ENCODE results near the gene CDH24. TPM values are rescaled to one million over a fixed set of nuclear protein-coding genes. Genes with fewer than 3 reads are reported as not detected.

Gene CDH24
- total RNA-seq, 6 donors from 2014 or later: 2.0 to 8.0 (median 4.2) TPM

- Histone ChIP-seq H3K4me1 (peaks cover 24 to 30% (median 28%) of the 10 kb centered on the region in 4 donors), H3K4me3 (peak overlapping the region; percentile 15 to 88 (median 76)), H3K27ac (peak overlapping the region; percentile 52 to 82 (median 62)), H3K36me3 (peaks cover 31 to 48% (median 44%) of the 10 kb centered on the region in 4 donors), H3K27me3 (no peaks in the 10 kb centered on the region), H3K9me3 (no peaks in the 10 kb centered on the region)
- TF ChIP-seq CTCF (IDR thresholded peaks at IDR 0.05) (peak; percentile 86 to 97 (median 96)), POLR2AphosphoS5 (IDR thresholded peaks at IDR 0.05) (peak in 1 of 2 donors; percentile 26), POLR2A (IDR thresholded peaks at IDR 0.05) (no peak)
- DNase-seq (peak; percentile 90), ATAC-seq (ENCODE audit: low FRiP score in 2 of 2) (peak; percentile 87 to 88)
- 1 to 5% methylated on average over 16 to 49 of the region's 51 CpGs for WGBS, 2 donors
Observed at GRCh38 chr14:23057757-23058653, 685 bp upstream of the CDH24 start.

GRCh38 chr14:23056145-23056955, 970 bp downstream of the CDH24 start:
- 8 to 11% methylated on average over 16 to 17 of the region's 17 CpGs for WGBS, 2 donors
- Histone ChIP-seq H3K4me1 (peaks cover 18 to 22% (median 20%) of the 10 kb centered on the region in 4 donors), H3K4me3 (peak overlapping the region in 3 of 4 donors; percentile 68 to 88 (median 84)), H3K36me3 (peaks cover 19 to 32% (median 28%) of the 10 kb centered on the region in 4 donors), H3K27ac (peak overlapping the region in 3 of 4 donors; percentile 7 to 82 (median 10)), H3K27me3 (no peaks in the 10 kb centered on the region), H3K9me3 (no peaks in the 10 kb centered on the region)
- peak; percentile 43 to 79 for DNase-seq
- peak; percentile 63 to 75 for ATAC-seq (ENCODE audit: low FRiP score in 2 of 2)
- TF ChIP-seq CTCF (IDR thresholded peaks at IDR 0.05) (peak; percentile 58 to 71 (median 64)), POLR2AphosphoS5 (IDR thresholded peaks at IDR 0.05) (no peak)

GRCh38 chr14:23055621-23056144, 1.6 kb downstream of the CDH24 start:
- no peak for ATAC-seq (ENCODE audit: low FRiP score in 2 of 2)
- H3K9me3 ChIP-seq: no peaks in the 10 kb centered on the region
- 83% methylated on average over 4 of the region's 6 CpGs; no CpG with 5 or more reads in 1 of the 2 donors for WGBS, 2 donors
- no peak for TF ChIP-seq CTCF (IDR thresholded peaks at IDR 0.05)
- peak in 1 of 2 donors; percentile 58 for DNase-seq
- peaks cover 12 to 25% (median 21%) of the 10 kb centered on the region in 4 donors for H3K36me3 ChIP-seq
- H3K4me1 ChIP-seq: peaks cover 18 to 22% (median 20%) of the 10 kb centered on the region in 4 donors
- H3K4me3 ChIP-seq: no peak overlapping the region
- H3K27me3 ChIP-seq: no peaks in the 10 kb centered on the region
- peak overlapping the region in 1 of 4 donors; percentile 18 for H3K27ac ChIP-seq

DNA sequence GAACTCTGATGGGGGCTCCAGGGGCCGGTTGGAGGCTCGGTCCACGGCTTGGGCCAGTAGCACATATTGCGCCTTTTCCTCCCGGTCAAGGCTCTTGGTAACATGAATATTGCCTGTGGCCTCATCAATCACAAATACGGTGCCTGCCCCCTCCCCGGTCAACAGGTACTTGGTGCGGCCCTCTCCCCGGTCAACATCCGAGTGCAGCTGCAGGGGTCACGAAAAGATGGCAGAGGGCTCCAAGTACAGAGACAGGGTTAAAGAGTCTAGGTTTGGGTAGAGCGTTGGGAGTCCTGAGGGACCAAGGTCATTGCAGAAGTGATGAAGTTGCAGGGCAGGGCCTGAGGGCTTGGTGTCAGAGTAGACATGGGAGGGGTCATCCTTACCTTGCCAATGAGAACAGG, 2.2 kb downstream of the CDH24 start:
- H3K4me3 ChIP-seq: no peak overlapping the region
- H3K9me3 ChIP-seq: no peaks in the 10 kb centered on the region
- TF ChIP-seq EP300 (IDR thresholded peaks at IDR 0.05): no peak
- no peak for TF ChIP-seq POLR2AphosphoS5 (IDR thresholded peaks at IDR 0.05)
- no peak for TF ChIP-seq CTCF (IDR thresholded peaks at IDR 0.05)
- TF ChIP-seq POLR2A (IDR thresholded peaks at IDR 0.05): no peak
- no peak for ATAC-seq (ENCODE audit: low FRiP score in 2 of 2)
- no peak overlapping the region for H3K27ac ChIP-seq
- DNase-seq: no peak
- H3K27me3 ChIP-seq: no peaks in the 10 kb centered on the region
- WGBS, 2 donors: 96 to 98% methylated on average over 12 of the region's 12 CpGs
- H3K4me1 ChIP-seq: peaks cover 18 to 22% (median 20%) of the 10 kb centered on the region in 4 donors
- peaks cover 7 to 20% (median 16%) of the 10 kb centered on the region in 4 donors for H3K36me3 ChIP-seq

All from upper lobe of left lung (tissue), 6 donors.